ENCODE results near the gene ZBTB47. TPM values are rescaled to one million over a fixed set of nuclear protein-coding genes. Genes with fewer than 3 reads are reported as not detected.

Gene ZBTB47
- total RNA-seq, 1 donor from 2014 or later = 20.5 TPM

DNA sequence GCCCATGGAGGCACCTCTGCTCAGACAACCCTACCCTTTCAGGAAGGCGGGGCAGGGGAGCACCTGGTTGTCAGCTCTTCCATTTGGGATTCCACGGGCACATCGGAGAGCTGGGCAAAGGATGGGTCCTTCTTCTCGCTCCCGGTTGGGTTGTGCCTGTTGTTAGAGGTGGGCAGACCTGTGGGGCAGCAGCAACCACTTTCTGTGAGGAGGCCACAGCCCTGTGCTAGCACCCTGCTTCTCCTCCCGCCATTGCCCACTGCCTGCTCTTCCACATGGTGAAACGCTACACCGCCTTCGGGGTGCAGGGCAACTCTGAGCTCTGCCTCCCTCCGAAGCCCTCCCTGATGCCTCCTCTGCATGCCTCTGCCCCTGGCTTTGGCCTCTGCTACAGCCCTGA lies 56.1 kb downstream of the ZBTB47 start:
- no peak overlapping the region for H3K4me3 Mint-ChIP-seq (ENCODE audit: unreplicated experiment)
- H3K36me3 Mint-ChIP-seq (ENCODE audit: low read depth, unreplicated experiment) = no peaks in the 10 kb centered on the region
- no peak overlapping the region for H3K27ac Mint-ChIP-seq (ENCODE audit: unreplicated experiment)
- DNase-seq (ENCODE audit: low spot score) = no peak
- no peaks in the 10 kb centered on the region for H3K4me1 Mint-ChIP-seq (ENCODE audit: unreplicated experiment)
- no peaks in the 10 kb centered on the region for H3K9me3 Mint-ChIP-seq (ENCODE audit: unreplicated experiment)
- TF ChIP-seq, protein P1, sequence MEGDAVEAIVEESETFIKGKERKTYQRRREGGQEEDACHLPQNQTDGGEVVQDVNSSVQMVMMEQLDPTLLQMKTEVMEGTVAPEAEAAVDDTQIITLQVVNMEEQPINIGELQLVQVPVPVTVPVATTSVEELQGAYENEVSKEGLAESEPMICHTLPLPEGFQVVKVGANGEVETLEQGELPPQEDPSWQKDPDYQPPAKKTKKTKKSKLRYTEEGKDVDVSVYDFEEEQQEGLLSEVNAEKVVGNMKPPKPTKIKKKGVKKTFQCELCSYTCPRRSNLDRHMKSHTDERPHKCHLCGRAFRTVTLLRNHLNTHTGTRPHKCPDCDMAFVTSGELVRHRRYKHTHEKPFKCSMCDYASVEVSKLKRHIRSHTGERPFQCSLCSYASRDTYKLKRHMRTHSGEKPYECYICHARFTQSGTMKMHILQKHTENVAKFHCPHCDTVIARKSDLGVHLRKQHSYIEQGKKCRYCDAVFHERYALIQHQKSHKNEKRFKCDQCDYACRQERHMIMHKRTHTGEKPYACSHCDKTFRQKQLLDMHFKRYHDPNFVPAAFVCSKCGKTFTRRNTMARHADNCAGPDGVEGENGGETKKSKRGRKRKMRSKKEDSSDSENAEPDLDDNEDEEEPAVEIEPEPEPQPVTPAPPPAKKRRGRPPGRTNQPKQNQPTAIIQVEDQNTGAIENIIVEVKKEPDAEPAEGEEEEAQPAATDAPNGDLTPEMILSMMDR (IDR thresholded peaks at IDR 0.05; ENCODE audit: unreplicated experiment) = no peak
- peaks cover 4% of the 10 kb centered on the region for H3K27me3 Mint-ChIP-seq (ENCODE audit: unreplicated experiment)

DNA sequence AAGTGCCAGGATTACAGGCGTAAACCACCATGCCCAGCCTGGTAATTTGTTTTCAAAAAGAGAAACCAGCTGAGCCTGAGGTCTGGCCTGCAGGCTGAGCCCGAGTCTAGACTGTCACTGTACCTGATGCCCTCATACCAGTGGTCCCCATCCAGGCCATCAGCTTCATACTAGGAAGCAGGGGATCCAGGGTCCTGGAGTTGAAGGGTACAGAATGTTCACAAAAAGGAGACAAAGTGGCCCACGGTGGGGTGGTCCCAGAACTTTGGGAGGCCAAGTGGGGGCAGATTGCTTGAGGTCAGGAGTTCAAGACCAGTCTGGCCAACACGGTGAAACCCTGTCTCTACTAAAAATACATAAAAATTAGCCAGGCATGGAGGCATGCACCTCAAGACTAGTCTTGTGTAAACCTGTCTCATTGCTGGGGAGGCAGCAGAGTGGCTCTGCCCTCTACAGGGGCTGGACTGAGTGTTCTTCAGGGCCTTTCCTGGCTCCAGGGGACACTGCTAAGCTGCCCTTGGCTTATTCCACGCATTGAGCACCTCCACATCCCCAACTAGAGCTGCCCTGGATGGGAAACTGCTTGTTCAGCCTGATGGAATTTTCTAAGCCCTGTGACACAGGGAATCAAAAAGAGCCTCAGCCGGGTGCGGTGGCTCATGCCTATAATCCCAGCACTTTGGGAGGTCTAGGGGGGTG lies 57.0 kb downstream of the ZBTB47 start:
- peaks cover 4% of the 10 kb centered on the region for H3K27me3 Mint-ChIP-seq (ENCODE audit: unreplicated experiment)
- H3K9me3 Mint-ChIP-seq (ENCODE audit: unreplicated experiment) = no peaks in the 10 kb centered on the region
- no peaks in the 10 kb centered on the region for H3K36me3 Mint-ChIP-seq (ENCODE audit: low read depth, unreplicated experiment)
- H3K4me1 Mint-ChIP-seq (ENCODE audit: unreplicated experiment) = no peaks in the 10 kb centered on the region
- DNase-seq (ENCODE audit: low spot score) = no peak
- H3K4me3 Mint-ChIP-seq (ENCODE audit: unreplicated experiment) = no peak overlapping the region
- TF ChIP-seq, protein P1 (IDR thresholded peaks at IDR 0.05; ENCODE audit: unreplicated experiment) = no peak
- no peak overlapping the region for H3K27ac Mint-ChIP-seq (ENCODE audit: unreplicated experiment)

DNA sequence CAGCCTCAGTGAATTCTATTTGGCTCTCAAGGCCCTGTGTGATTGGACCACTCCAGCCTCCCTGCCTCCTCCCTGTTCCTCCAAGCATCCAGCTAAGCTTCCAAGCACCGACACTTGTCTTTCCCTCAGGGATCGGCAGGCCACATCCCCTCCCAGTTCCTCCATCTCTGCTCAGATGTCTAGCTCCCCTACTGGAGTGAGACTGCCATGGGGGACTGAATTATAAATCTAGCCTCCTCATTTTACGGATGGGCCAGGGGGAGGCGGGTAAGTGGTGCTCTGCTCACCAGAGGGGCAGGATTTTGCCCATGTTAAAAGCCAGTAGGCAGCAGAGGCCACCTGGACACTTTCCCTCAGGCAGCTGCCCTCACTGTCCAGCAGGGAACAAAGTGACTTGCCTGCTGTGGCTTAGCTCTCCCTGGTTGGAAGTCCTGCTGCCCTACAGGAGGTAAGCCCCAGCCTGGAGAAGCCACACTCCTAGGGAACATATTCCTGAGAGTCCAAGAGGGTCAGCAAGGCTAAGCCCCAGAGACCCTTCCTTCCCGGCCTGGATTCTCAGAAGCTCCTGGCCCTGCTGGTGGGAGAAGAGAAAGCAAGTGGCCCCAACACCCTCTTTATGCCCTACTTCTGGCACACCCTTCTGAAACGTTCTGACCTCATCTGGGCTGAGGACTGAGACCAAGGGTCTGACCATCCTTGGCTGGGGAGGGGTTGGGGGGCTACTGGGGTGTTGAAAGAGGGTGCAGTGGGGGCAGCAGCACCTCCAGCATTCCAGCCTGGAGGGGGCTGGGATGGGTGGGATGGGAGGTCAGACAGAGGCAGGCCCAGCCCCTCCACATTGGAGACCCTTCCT lies 58.2 kb downstream of the ZBTB47 start:
- DNase-seq (ENCODE audit: low spot score) = no peak

DNA sequence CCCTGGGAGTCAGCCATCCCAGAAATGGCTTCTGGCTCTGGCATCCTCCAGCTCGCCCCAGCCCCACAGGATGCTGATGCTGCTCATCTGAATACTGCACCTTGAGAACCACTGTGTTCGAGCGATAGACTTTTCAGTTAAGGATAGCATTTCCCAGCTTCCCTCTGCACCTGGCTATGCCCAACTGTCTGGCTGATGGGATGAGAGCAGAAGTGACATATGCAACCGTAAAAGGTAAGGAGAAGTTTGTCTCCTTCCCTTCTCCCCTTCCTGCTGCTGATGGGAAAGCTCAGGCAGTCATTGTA lies 58.8 kb downstream of the ZBTB47 start:
- Mint-ChIP-seq H3K4me3 (ENCODE audit: unreplicated experiment) (no peak overlapping the region), H3K4me1 (ENCODE audit: unreplicated experiment) (no peaks in the 10 kb centered on the region), H3K9me3 (ENCODE audit: unreplicated experiment) (no peaks in the 10 kb centered on the region), H3K27me3 (ENCODE audit: unreplicated experiment) (peaks cover 3% of the 10 kb centered on the region), H3K36me3 (ENCODE audit: low read depth, unreplicated experiment) (no peaks in the 10 kb centered on the region), H3K27ac (ENCODE audit: unreplicated experiment) (no peak overlapping the region)
- TF ChIP-seq, protein P1 (IDR thresholded peaks at IDR 0.05; ENCODE audit: unreplicated experiment) = no peak
- no peak for DNase-seq (ENCODE audit: low spot score)

More for the DNA sequence above, 58.2 kb downstream of the ZBTB47 start:
- H3K27me3 Mint-ChIP-seq (ENCODE audit: unreplicated experiment) = peaks cover 3% of the 10 kb centered on the region
- no peak overlapping the region for H3K27ac Mint-ChIP-seq (ENCODE audit: unreplicated experiment)
- TF ChIP-seq, protein P1 (IDR thresholded peaks at IDR 0.05; ENCODE audit: unreplicated experiment) = peak; percentile 24
- H3K36me3 Mint-ChIP-seq (ENCODE audit: low read depth, unreplicated experiment) = no peaks in the 10 kb centered on the region
- H3K9me3 Mint-ChIP-seq (ENCODE audit: unreplicated experiment) = no peaks in the 10 kb centered on the region
- no peaks in the 10 kb centered on the region for H3K4me1 Mint-ChIP-seq (ENCODE audit: unreplicated experiment)
- H3K4me3 Mint-ChIP-seq (ENCODE audit: unreplicated experiment) = no peak overlapping the region
